ENCODE data around the gene WSB1. TPM values are rescaled to one million over a fixed set of nuclear protein-coding genes. Genes with fewer than 3 reads are reported as not detected.
A peak's percentile ranks its signal among the peaks of the same experiment; 100 is the strongest.

WSB1 gene
- total RNA-seq, 1 donor from 2014 or later: 282 TPM

- no peaks in the 10 kb centered on the region for H3K27me3 ChIP-seq (ENCODE audit: low read depth)
- peak; percentile 97 to 98 for ATAC-seq
- H3K36me3 ChIP-seq: no peaks in the 10 kb centered on the region
- H3K4me3 ChIP-seq: peak overlapping the region; percentile 61
- H3K4me1 ChIP-seq: peaks cover 35% of the 10 kb centered on the region
- no peaks in the 10 kb centered on the region for H3K9me3 ChIP-seq
- intact Hi-C loops (cut with DNase I): loop anchor here (10.0 kb wide), 1 partner anchor 88 kb away; no protein-coding TSS in a partner anchor
- peak overlapping the region; percentile 92 for H3K27ac ChIP-seq
- TF ChIP-seq CTCF (IDR thresholded peaks at IDR 0.05): peak; percentile 93
- DNase-seq: peak; percentile 99
These were observed 38.8 kb downstream of the WSB1 start for GRCh38 chr17:27332485-27333409.

GRCh38 chr17:27333410-27333980 lies 39.6 kb downstream of the WSB1 start:
- intact Hi-C loops (cut with DNase I): loop anchor here (10.0 kb wide), 1 partner anchor 89 kb away; no protein-coding TSS in a partner anchor
- no peak for DNase-seq
- TF ChIP-seq CTCF (IDR thresholded peaks at IDR 0.05): no peak

GRCh38 chr17:27336184-27336583 lies 42.3 kb downstream of the WSB1 start:
- no peak for TF ChIP-seq CTCF (IDR thresholded peaks at IDR 0.05)
- no peaks in the 10 kb centered on the region for H3K36me3 ChIP-seq
- intact Hi-C loops (cut with DNase I): loop anchor here (10.0 kb wide), 1 partner anchor 91 kb away; no protein-coding TSS in a partner anchor
- no peak for ATAC-seq
- H3K4me3 ChIP-seq: no peak overlapping the region
- DNase-seq: peak; percentile 70
- H3K9me3 ChIP-seq: no peaks in the 10 kb centered on the region
- H3K27ac ChIP-seq: no peak overlapping the region
- peaks cover 35% of the 10 kb centered on the region for H3K4me1 ChIP-seq
- H3K27me3 ChIP-seq (ENCODE audit: low read depth): no peaks in the 10 kb centered on the region

More at GRCh38 chr17:27333410-27333980, 39.6 kb downstream of the WSB1 start:
- H3K36me3 ChIP-seq: no peaks in the 10 kb centered on the region
- no peak for ATAC-seq
- H3K4me3 ChIP-seq: peak overlapping the region; percentile 61
- H3K27ac ChIP-seq: peak overlapping the region; percentile 92
- H3K9me3 ChIP-seq: no peaks in the 10 kb centered on the region
- peaks cover 35% of the 10 kb centered on the region for H3K4me1 ChIP-seq
- no peaks in the 10 kb centered on the region for H3K27me3 ChIP-seq (ENCODE audit: low read depth)

GRCh38 chr17:27338536-27338985 lies 44.6 kb downstream of the WSB1 start:
- intact Hi-C loops (cut with DNase I): loop anchor here (10.0 kb wide), 1 partner anchor 94 kb away; no protein-coding TSS in a partner anchor
- no peaks in the 10 kb centered on the region for H3K27me3 ChIP-seq (ENCODE audit: low read depth)
- no peak for ATAC-seq
- DNase-seq: no peak
- H3K36me3 ChIP-seq: no peaks in the 10 kb centered on the region
- peaks cover 20% of the 10 kb centered on the region for H3K4me1 ChIP-seq
- H3K4me3 ChIP-seq: no peak overlapping the region
- TF ChIP-seq CTCF (IDR thresholded peaks at IDR 0.05): no peak
- no peak overlapping the region for H3K27ac ChIP-seq
- no peaks in the 10 kb centered on the region for H3K9me3 ChIP-seq

GRCh38 chr17:27339198-27339835 lies 45.4 kb downstream of the WSB1 start:
- Histone ChIP-seq H3K36me3 (no peaks in the 10 kb centered on the region), H3K9me3 (no peaks in the 10 kb centered on the region), H3K4me1 (peaks cover 19% of the 10 kb centered on the region), H3K4me3 (no peak overlapping the region), H3K27me3 (ENCODE audit: low read depth) (no peaks in the 10 kb centered on the region), H3K27ac (no peak overlapping the region)
- ATAC-seq: no peak
- no peak for TF ChIP-seq CTCF (IDR thresholded peaks at IDR 0.05)
- intact Hi-C loops (cut with DNase I): loop anchor here (10.0 kb wide), 1 partner anchor 95 kb away; no protein-coding TSS in a partner anchor
- DNase-seq: no peak
